ENCODE data around the gene MMP25.
"Not testable (repeated sequence)": the region's sequence is repeated elsewhere in the genome, so short reads cannot be mapped to it uniquely, and the experiment has no call there.

The MMP25 gene

GRCh38 chr16:3072148-3072547 is 25.8 kb downstream of the MMP25 start:
- not testable (repeated sequence) for DNase-seq (ENCODE audit: low read depth in 1 of 2, low spot score in 1 of 2)

GRCh38 chr16:3072576-3073263 is 26.4 kb downstream of the MMP25 start:
- DNase-seq (ENCODE audit: low read depth in 1 of 2, low spot score in 1 of 2) = not testable (repeated sequence)

- DNase-seq (ENCODE audit: low read depth in 1 of 2, low spot score in 1 of 2) = no peak
Measured at GRCh38 chr16:3073448-3073847, 27.1 kb downstream of the MMP25 start.

DNA sequence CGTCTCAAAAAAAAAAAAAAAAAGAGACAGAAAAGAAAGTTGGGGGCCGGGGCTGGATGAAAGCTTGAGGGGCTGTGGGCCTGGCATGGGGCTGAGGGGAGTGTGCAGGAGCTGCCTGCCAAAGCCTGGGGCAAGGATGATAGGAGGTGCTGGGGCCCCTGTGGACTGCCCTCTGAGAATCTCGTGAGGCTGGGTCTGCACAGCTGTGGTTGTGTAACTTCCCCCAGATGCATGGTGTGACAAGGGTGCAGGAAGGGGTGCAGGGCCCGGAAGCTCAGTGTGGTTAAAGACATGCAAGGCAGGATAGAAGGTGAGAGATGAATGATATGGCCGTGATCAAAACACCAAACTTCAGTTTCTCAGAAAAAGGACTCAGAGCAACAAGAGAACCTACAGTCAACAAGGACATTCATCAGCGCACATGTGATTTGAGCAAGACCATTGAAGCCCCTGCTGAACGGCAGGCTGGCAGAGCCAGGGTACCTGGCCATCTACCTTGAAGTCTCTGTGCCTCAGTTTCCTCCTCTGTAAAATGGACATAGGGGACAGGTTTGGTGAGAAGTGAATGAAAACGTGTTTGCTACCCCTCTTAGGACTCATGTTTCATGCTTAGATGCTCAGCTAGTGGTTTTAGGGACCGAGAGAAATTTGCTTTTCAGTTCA is 28.6 kb downstream of the MMP25 start:
- peak; percentile 40 to 64 for DNase-seq (ENCODE audit: low read depth in 1 of 2, low spot score in 1 of 2)

DNA sequence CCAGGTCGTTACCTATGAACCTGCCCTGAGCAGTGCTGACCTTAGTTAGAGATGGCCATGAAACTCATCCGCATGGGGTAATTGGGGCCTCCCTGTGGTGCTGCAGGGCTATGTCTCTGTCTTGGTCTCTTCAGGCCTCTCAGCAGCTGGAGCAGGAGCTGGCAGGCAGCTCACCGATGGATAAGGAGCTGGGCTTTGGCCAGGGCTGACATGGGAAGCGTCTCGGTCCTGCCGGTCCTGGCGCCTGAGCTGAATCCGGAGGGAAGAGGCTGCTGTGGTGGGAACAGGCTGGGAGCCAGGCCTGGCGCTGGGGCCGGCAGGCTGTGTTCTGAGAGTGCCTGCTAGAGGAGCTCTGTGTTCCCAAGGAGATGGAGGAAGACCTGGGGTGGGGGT is 29.2 kb downstream of the MMP25 start:
- DNase-seq (ENCODE audit: low read depth in 1 of 2, low spot score in 1 of 2) = no peak

GRCh38 chr16:3075946-3076345 is 29.6 kb downstream of the MMP25 start:
- DNase-seq (ENCODE audit: low read depth in 1 of 2, low spot score in 1 of 2) = not testable (repeated sequence)

DNA sequence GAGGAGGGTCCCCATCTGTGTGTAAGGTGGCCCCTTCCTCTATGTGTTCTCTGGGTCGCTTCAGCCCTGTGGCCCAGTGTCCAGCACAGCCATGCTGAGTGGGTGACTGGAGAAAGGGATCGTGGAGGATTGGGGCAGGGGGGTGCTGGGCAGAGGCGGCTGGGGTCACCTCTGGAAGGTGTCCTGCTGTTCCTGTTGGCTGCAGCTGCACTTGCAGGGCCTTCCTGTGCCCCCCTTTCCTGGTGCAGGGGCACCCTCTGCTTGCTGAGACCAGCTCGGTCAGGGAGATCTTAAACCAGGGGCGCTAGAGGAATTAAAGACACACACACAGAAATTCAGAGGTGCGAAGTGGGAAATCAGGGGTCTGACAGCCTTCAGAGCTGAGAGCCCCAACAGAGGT is 30.2 kb downstream of the MMP25 start:
- no peak for DNase-seq (ENCODE audit: low read depth in 1 of 2, low spot score in 1 of 2)

DNA sequence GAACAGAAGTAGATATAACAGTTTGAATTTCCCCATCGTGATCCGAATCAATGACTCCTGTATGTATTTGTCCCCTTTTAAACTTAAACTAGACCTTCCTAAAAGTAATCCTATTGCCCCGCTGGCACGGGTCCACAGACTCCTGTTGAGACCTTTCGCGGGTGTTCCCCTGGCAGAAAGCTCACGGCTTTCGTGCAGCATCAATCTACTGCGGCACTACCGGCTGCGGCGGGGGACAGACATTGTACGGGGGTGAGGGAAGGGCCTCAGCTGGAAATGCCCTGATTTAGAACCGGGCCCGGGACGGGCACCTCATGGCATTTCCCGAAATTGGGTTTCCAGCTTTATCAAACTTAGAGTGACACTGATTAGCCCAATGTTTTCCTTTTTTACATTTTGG is 33.7 kb downstream of the MMP25 start:
- DNase-seq (ENCODE audit: low read depth in 1 of 2, low spot score in 1 of 2) = no peak

- not testable (repeated sequence) for DNase-seq (ENCODE audit: low read depth in 1 of 2, low spot score in 1 of 2)
Measured at GRCh38 chr16:3081957-3082356, 35.6 kb downstream of the MMP25 start.

- not testable (repeated sequence) for DNase-seq (ENCODE audit: low read depth in 1 of 2, low spot score in 1 of 2)
Measured at GRCh38 chr16:3083408-3083807, 37.0 kb downstream of the MMP25 start.

DNA sequence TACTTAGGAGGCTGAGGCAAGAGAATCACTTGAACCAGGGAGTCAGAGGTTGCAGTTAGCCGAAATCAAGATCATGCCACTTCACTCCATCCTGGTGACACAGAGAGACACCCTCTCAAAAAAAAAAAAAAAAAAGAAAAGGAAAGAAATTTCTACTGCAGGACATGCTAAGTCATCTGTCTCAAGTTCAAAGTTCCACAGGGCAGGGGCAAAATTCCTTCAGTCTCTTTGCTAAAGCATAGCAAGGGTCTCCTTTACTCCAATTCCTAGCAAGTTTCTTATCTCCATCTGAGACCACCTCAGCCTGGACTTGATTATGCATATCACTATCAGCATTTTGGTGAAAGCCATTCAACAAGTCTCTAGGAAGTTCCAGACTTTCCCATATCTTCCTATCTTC is 38.1 kb downstream of the MMP25 start:
- DNase-seq (ENCODE audit: low read depth in 1 of 2, low spot score in 1 of 2) = no peak

DNA sequence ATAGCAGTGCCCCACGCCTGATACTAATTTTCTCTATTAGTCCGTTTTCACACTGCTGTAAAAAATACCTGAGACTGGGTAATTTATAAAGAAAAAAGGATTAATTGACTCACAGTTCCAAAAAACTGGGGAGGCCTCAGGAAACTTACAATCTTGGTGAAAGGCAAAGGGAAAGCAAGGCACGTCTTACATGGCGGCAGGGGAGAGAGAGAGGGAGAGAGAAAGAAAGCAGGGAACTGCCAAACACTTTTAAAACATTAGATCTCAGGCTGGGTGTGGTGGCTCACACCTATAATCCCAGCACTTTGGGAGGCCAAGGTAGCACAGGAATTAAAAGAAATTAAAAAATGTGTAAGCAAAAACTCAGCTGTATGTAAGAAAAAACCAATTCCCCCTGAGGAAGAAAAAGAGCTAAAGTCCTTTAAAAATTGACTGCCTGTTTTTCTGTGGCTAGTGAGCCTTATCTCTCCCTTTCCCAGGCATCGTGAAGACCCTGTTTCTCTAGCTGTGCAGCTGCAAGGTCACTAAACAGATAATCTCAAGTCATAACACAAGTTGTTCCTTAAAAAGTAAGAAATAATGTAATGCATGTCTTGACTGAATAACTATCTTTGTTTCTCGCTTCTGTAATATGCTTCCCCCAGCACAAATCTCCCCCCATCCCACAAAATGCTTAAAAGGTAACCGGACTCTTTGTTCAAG is 38.8 kb downstream of the MMP25 start:
- DNase-seq (ENCODE audit: low read depth in 1 of 2, low spot score in 1 of 2) = no peak

- DNase-seq (ENCODE audit: low read depth in 1 of 2, low spot score in 1 of 2) = no peak
Measured at GRCh38 chr16:3085868-3086595, 39.7 kb downstream of the MMP25 start.

DNA sequence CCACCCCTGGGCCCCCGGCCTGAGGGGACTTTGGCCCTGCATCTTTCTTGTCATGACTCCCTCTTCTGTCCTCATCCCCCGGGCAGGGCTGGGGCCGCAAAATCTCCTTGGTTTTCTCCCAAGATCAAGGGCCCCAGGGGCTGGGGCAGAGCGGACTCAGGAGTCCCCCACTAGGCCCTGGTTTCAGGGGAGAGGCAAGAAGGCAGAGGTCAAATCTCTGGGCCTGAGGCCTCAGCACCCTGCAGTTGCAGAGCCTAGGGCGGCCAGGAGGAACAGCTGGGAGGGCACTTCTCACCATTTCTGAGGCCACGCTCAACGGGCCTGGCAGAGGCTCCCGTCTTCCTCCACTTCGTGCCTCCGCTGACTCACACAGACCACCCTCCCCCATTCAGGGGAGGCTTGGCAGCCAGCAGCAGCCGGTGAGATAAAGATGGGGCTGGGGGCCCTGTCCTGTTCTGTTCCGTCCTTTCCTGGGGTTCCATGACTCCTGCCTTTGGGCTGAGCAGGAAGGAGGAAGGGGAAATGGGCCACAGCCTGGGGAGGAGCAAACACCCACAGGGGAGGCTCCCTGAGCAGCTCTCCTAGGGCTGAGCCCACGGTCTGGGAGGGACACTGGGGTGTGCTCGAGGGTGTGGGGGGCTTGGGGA is 40.4 kb downstream of the MMP25 start:
- no peak for DNase-seq (ENCODE audit: low read depth in 1 of 2, low spot score in 1 of 2)

GRCh38 chr16:3087243-3088235 is 41.2 kb downstream of the MMP25 start:
- DNase-seq (ENCODE audit: low read depth in 1 of 2, low spot score in 1 of 2) = no peak

- DNase-seq (ENCODE audit: low read depth in 1 of 2, low spot score in 1 of 2) = no peak
Measured at GRCh38 chr16:3088450-3088849, 42.1 kb downstream of the MMP25 start.

DNA sequence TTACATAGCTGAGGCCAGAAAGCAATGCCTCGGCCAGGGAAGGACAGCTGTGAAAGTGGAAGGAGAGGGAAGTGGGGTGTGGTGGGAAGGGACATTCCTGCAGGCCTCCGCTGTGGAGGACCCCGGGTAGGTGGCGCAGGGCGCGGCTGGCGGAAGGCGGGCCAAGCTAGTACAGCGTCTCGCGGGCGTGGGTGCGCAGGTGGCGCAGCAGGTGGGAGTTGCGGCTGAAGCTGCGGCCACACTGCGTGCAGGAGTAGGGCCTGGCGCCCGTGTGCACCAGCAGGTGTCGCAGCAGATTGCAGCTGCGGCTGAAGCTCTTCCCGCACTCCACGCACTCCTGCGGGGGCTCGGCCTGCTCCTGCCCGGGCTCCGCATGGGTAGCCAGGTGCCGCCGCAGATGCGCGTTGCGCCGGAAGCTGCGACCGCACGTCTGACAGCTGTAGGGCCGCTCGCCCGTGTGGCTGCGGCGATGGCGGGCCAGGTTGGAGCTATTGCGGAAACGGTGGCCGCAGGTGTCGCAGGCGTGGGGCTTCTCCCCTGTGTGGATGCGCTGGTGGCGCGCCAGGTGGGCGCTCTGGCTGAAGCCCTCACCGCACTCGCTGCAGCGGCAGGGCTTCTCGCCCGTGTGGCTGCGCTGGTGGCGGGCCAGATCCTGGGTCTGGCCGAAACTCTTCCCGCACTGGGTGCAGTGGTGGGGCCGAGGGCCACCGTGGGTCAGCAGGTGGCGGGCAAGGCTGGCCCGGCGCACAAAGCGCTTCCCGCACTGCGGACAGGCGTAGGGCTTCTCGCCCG is 42.8 kb downstream of the MMP25 start:
- DNase-seq (ENCODE audit: low read depth in 1 of 2, low spot score in 1 of 2) = no peak

- DNase-seq (ENCODE audit: low read depth in 1 of 2, low spot score in 1 of 2) = no peak
Measured at GRCh38 chr16:3089717-3090592, 43.6 kb downstream of the MMP25 start.
